ENCODE results near the gene FAM185A.

FAM185A gene

DNA sequence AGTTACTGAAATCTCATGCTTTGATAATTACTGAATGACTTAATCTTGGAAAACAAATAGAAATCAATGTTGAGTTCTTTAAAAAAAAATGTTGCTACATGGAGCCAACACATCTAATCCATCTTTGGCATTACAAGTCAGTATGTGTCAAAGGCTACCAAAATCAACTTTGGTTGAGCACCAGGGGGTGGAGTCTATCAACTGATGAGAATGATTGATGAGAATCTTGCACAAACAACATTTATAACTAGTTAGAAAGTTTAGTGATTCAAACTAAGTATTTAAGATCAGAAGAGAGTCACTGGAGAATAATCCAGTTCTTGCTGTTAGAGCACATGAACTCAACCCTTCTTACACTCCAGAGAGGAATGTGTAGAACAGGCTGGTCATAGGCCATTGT is 93.5 kb downstream of the FAM185A start:
- TF ChIP-seq CTCF (IDR thresholded peaks at IDR 0.05; ENCODE audit: control insufficient read depth, extremely low read depth, insufficient read depth): no peak
- no peak for DNase-seq (ENCODE audit: low read depth)
- no peak overlapping the region for H3K4me3 ChIP-seq (ENCODE audit: low read depth, low read length)

DNA sequence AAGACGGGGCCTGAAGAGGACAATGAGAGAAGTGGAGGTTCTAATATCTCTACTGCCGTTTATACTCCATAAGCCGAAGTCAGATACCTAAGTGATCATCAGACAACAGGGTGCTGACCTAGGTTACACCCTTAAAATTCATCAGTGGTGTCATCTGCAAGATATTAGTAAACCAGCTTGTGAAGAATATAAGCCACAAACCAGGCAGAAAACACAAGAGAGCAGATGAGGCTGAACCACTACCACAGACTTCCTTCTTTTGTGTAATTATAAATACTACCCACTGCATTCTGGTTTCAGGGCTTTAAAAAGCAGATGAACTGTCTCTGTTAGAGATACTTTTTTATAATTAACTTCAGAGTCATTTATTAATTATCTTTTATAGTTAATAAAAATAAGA is 95.1 kb downstream of the FAM185A start:
- no peak for TF ChIP-seq CTCF (IDR thresholded peaks at IDR 0.05; ENCODE audit: control insufficient read depth, extremely low read depth, insufficient read depth)
- DNase-seq (ENCODE audit: low read depth): no peak

GRCh38 chr7:102845346-102845745 is 96.5 kb downstream of the FAM185A start:
- no peak overlapping the region for H3K4me3 ChIP-seq (ENCODE audit: low read depth, low read length)
- DNase-seq (ENCODE audit: low read depth): no peak
- no peak for TF ChIP-seq CTCF (IDR thresholded peaks at IDR 0.05; ENCODE audit: control insufficient read depth, extremely low read depth, insufficient read depth)

More for the DNA sequence above, 95.1 kb downstream of the FAM185A start:
- no peak overlapping the region for H3K4me3 ChIP-seq (ENCODE audit: low read depth, low read length)

DNA sequence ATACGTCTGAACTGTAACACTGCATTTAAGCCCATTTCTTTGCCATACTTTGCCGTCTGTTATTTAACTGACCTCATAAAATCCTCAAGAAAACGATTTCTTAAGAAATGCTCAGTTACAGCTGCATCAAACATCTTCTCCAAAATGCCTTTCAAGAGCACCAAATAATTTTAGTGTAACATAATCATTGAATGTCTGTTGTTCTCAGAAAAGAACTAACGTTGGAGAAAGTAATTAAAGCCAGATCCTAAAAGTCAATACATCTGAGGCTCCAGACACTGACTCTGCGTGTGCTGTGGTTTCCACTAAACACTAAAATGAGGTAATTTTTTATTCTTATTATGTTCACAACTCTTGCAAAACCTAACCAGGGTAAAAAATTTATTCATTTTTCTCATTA is 100.3 kb downstream of the FAM185A start:
- H3K4me3 ChIP-seq (ENCODE audit: low read depth, low read length): no peak overlapping the region
- TF ChIP-seq CTCF (IDR thresholded peaks at IDR 0.05; ENCODE audit: control insufficient read depth, extremely low read depth, insufficient read depth): no peak
- no peak for DNase-seq (ENCODE audit: low read depth)

DNA sequence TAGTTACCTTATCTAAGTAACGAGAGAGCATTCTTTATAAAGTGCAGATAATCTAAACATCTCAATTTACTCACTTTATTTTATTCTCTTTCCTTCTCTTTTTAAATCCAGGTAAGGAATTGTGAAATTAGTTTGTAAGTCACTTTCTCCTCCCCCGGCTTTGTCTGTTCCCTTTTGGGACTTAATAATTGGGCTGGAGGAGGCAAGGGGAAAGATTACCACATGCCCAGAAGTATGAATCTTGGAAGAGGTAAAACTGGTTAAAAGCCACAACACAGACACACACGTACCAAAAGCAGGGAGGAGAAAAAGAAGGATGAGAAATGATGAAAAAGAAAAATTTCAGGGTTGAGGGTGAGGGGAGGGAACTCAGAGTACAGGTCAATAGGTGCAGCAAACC is 100.7 kb downstream of the FAM185A start:
- H3K4me3 ChIP-seq (ENCODE audit: low read depth, low read length): no peak overlapping the region
- no peak for TF ChIP-seq CTCF (IDR thresholded peaks at IDR 0.05; ENCODE audit: control insufficient read depth, extremely low read depth, insufficient read depth)
- no peak for DNase-seq (ENCODE audit: low read depth)

- no peak overlapping the region for H3K4me3 ChIP-seq (ENCODE audit: low read depth, low read length)
- TF ChIP-seq CTCF (IDR thresholded peaks at IDR 0.05; ENCODE audit: control insufficient read depth, extremely low read depth, insufficient read depth): no peak
- DNase-seq (ENCODE audit: low read depth): no peak
Measured at GRCh38 chr7:102856036-102856435, 107.2 kb downstream of the FAM185A start.

Data from LNCaP clone FGC (cell line).